DMS53 treated with DMSO at 0.1 percent for 48 hours (cell line): Measurements from ENCODE around the gene ARID4A.
"Not testable (repeated sequence)": the region's sequence is repeated elsewhere in the genome, so short reads cannot be mapped to it uniquely, and the experiment has no call there.

Source experiments
- DNase-seq: peaks from one replicate; lab custom pipeline; 2025; ENCODE audit not compliant: unreplicated experiment; lab: John Stamatoyannopoulos, UW

The ARID4A gene

DNA sequence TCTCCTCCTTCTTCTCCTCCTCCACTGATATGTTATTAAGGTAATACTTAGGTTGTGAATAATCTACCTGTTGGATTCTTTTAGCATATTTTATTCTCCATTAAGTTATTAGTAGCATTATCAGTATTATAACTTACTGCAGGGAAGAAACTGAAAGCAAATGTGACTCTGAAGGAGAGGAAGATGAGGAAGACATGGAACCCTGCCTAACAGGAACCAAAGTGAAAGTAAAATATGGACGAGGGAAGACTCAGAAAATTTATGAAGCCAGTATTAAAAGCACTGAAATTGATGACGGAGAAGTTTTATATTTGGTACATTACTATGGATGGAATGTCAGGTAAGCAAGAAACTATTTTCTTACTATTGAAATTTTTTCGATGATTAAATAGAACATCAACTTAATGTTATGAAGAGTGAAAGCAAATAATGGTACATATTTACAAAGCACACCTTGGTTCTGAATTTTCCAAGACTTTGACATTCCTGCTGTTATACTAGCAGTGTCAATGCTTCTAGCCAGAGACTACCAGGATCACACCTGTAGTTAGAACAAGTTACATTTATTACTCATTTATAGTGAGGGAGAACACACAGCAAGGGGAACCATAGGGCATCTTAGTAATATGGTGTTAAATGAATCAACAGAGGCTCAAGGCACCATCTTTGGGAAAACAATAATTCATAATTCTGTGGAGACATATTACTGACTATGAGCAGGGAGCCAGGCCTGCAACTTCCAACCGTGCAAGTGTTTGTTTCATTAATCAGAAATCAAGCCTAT lies 55.4 kb downstream of the ARID4A start:
- no peak for DNase-seq

GRCh38 chr14:58354808-58355207 lies 56.5 kb downstream of the ARID4A start:
- DNase-seq: no peak

DNA sequence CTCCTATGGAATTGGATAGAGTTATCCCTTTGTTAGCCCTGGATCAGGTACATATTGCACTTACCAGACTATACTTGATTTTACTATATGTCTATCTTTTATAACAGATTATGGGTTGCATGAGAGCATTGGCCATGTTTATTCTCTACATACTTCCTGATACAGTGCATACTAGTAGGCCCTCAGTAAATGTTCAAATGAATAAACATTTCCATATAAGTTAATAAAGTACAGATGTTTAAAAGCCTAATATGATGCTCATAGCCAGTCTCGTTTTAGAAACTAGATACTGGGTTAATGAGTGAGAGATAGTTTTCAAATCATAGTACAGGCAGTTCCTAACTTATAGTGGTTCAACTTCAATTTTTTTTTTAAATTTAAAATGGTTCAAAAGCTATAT lies 57.9 kb downstream of the ARID4A start:
- DNase-seq: no peak

GRCh38 chr14:58362272-58362671 lies 63.9 kb downstream of the ARID4A start:
- not testable (repeated sequence) for DNase-seq

DNA sequence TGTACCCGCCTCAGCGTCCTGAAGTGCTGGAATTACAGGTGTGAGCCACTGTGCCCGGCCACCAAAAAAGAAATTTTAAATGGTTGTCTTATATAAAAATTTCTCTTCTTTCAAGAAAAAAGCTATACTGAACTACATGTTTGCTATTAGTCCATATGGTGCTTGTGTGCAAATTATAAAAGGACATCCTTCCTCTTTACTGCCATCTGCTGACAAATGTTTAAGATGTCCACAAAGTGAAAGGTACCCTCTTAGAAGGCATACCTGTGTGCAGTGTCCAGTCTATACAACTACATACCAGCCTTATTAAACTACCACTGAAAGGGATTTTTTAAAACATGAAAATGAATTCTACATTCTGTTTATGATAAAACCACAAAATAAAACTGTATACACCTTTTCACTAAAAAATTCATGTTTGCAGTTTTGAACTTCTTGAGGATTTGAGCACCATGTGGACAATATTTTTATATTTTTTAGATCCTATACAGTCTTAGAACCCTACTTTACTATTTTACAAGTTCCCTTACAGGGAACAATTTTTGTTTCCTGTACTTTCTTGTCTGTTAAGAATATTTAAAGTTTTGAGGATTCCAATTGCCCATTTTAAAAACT lies 64.5 kb downstream of the ARID4A start:
- peak; percentile 40 for DNase-seq

- DNase-seq: no peak
Measured at GRCh38 chr14:58364316-58364715, 66.0 kb downstream of the ARID4A start.

- DNase-seq: no peak
Measured at GRCh38 chr14:58367296-58367695, 68.9 kb downstream of the ARID4A start.

- DNase-seq: no peak
Measured at GRCh38 chr14:58368956-58369355, 70.6 kb downstream of the ARID4A start.

DNA sequence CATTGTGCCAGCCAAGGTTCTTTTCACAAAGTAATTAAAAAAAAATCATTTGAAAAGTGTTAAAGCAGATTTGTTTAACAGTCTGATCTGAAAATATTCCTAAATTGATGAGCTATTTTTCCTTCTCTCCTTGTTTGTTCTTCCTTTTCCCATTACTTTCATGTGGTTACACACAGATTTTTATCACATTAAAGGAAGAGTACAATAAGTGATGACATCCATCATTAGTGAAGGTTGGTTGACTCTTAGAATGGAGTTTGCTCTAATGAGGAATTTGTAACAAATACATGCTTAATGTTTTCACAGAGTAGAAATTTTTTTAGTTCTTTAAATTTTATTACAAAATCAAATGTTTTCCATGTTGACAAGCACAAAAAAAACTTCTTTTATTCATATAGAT lies 78.4 kb downstream of the ARID4A start:
- no peak for DNase-seq

- DNase-seq: no peak
Measured at GRCh38 chr14:58390830-58391229, 92.5 kb downstream of the ARID4A start.

GRCh38 chr14:58395562-58395811 lies 97.1 kb downstream of the ARID4A start:
- DNase-seq: no peak

DNA sequence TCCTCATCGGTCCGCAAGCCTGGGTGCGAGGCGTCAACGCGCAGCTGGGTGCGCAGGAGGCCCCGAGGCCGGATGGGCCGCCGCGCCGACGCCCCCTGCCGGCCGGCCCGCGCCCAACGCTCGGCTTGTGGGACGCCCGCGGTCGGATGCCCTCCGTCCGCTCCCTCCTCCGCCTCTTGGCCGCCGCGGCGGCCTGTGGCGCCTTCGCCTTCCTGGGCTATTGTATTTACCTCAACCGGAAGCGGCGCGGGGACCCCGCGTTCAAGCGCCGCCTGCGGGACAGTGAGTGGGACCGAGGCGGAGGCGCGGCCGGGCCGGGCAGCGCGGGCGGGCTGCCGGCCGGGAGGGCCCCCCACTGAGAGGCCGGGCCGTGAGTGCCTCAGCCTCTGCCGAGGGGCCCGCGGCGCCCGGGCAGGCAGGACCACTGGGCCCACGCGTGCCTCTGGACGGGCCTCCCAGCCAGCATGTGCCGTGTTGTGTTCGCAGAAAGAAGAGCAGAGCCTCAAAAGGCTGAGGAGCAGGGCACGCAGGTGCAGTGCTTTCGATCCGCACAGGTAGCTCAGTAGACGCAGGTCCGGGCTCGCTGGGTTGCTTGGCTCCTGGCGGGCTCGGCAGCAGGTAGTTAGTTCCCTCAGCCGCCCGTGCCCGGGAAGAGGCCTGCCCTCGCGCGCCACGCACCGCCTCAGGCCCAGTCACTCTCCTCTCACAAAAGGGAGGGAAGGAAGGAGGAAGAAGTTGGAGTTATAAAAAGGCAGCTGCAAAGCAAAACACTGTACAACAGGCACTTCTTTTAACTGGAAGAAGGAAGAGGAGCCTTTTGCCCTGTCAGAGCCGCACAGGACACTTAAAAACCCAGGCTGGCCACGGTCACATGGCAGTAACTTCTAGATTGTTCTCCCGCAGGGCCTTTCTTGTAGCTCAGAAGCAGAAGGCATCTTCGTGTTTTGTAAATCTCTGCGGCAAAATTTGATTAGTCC lies 97.7 kb downstream of the ARID4A start, which contains the start of gene TOMM20L:
Gene TOMM20L (plus strand): TSS at position 119 of the 977 bp plus-strand sequence. CDS start 28 bp downstream, at position 147.
- peak; percentile 49 for DNase-seq

- DNase-seq: no peak
Measured at GRCh38 chr14:58397156-58397555, 98.8 kb downstream of the ARID4A start.

DNA sequence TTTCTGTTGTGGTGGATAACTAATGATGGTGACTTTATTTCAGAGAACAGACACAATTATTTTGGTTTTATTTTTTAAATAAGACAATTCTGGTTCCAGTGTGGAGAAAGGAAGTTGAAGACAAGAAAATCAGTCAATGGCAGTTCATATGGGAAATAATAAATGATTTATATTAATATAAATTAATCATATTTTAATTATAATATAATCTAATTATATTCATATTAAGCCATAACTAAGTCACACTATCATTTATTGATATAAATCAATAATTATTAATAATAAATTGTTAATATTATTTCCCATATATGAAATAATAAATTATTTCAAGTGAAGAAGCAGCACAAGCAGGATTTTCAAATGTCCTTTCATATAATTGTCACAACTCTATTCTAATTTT lies 100.1 kb downstream of the ARID4A start:
- no peak for DNase-seq

- no peak for DNase-seq
Measured at GRCh38 chr14:58398895-58399294, 100.5 kb downstream of the ARID4A start.

GRCh38 chr14:58401587-58401986 lies 103.2 kb downstream of the ARID4A start:
- no peak for DNase-seq

DNA sequence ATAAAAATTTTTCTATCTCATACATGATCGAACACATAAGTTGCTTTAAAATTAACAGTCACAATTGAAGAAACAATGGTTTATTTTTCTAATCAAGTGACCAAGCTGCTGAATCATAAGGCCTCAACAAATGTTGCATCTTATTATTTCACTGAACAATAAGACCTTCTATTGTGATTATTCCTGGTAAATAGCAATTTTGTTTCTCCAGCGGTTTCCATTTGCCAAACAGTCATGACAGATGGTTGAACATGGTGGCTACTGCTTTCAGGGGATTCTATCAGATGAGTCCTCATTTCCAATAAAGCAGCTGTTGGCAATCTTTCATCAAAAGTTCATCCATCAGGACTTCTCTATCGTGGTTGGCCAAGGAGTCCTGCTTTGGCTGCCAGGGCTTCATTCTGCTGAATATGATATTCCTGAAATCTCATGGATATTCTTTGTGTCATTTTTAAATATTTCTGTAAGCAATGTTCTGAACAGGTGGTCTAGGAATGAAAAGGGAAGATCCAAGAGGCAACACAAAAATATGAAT lies 110.4 kb downstream of the ARID4A start:
- no peak for DNase-seq

GRCh38 chr14:58414845-58415244 lies 116.5 kb downstream of the ARID4A start:
- DNase-seq: no peak

DNA sequence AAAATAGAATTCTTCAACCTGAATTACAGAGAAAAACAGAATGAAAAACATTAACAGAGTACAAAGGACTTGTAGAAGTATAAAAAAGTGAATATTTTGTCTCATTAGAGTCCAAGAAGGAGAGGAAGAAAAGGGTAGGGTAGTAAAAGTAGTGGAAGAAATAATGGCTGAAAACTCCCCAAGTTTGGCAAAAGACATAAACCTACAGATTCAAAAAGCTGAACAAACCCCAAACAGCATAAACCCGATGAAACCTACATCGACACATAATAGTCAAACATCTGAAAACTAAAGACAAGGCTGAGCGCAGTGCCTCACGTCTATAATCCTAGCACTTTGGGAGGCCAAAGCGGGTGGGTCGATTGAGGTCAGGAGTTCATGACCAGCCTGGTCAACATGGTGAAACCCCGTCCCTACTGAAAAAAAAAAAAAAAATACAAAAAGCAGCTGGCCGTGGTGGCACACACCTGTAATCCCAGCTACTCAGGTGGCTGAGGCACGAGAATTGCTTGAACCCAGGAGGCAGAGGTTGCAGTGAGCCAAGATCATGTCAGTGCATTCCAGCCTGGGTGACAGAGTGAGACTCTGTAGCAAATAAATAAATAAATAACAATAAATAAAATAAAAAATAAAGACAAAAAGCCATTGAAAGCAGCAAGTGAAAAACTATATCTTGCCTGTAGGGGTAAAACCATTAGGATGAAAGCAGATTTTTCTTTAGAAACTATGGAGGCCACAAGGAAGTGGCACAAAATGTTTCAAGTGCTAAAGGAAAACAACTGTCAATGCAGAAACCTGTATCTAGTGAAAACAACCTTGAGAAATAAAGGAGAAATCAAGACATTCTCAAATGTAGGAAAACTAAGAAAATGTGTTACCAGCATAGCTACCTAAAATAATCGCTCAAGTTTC lies 117.5 kb downstream of the ARID4A start:
- DNase-seq: no peak

DNA sequence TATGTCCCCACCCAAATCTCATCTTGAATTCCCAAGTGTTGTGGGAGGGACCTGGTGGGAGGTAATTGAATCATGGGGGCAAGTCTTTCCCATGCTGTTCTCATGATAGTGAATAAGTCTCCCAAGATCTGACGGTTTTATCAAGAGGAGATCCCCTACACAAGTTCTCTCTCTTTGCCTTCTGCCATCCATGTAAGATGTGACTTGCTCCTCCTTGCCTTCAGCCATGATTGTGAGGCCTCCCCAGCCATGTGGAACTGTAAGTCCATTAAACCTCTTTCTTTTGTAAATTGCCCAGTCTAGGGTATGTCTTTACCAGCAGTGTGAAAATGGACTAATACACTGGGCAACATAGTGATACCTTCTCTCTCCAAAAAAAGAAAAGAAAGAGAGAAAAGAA lies 118.6 kb downstream of the ARID4A start:
- not testable (repeated sequence) for DNase-seq
